Upper lobe of left lung (tissue), 6 donors: Measurements from ENCODE around the gene ASB5. TPM values are rescaled to one million over a fixed set of nuclear protein-coding genes. Genes with fewer than 3 reads are reported as not detected.
A peak's percentile ranks its signal among the peaks of the same experiment; 100 is the strongest.

Source experiments
- ATAC-seq, 2 donors: fragments of 200-7000 bp; cut with Tn5 transposase; one replicate each; pipeline ENCODE4 v1.9.1; 2022; ENCODE audit warnings: mild to moderate bottlenecking in 2 of 2, moderate library complexity in 2 of 2; ENCODE audit not compliant: low FRiP score in 2 of 2
- DNase-seq, 2 donors: peaks; one replicate each; pipeline ENCODE4 v3.0.0-alpha.2; 2019 to 2020
- H3K27ac ChIP-seq, 4 donors: fragments of 200-600 bp; sonication (generic); one replicate each; pipeline ENCODE4 v1.5.1; 2016 to 2019
- H3K27me3 ChIP-seq, 4 donors: fragments of 200-600 bp; sonication (generic); one replicate each; pipeline ENCODE4 v1.5.1; 2017 to 2019
- H3K36me3 ChIP-seq, 4 donors: fragments of 200-600 bp; sonication (generic); one replicate each; pipeline ENCODE4 v1.5.1; 2016 to 2019
- H3K4me1 ChIP-seq, 4 donors: fragments of 200-600 bp; sonication (generic); one replicate each; pipeline ENCODE4 v1.5.1; 2018 to 2019
- H3K4me3 ChIP-seq, 4 donors: fragments of 200-600 bp; sonication (generic); one replicate each; pipeline ENCODE4 v1.5.1; 2017 to 2019; ENCODE audit warnings: mild to moderate bottlenecking in 2 of 4, moderate library complexity in 1 of 4
- H3K9me3 ChIP-seq, 4 donors: fragments of 200-600 bp; sonication (generic); one replicate each; pipeline ENCODE4 v1.5.1; 2018 to 2019
- CTCF ChIP-seq, 6 experiments: fragments of 450-650 bp in 4 of 6; fragments of 200-600 bp in 2 of 6; sonication (generic) in 2 of 6; IDR thresholded peaks; one replicate each; pipeline ENCODE4 v1.5.1; 2016 to 2019; ENCODE audit warnings: antibody characterized with exemption in 6 of 6
- EP300 ChIP-seq, 4 donors: sonication (generic); formaldehyde crosslinking; IDR thresholded peaks; one replicate each; pipeline ENCODE4 v1.5.1; 2017; ENCODE audit warnings: antibody characterized with exemption in 4 of 4, control low read depth in 2 of 4
- POLR2A ChIP-seq, 4 donors: fragments of 450-650 bp; IDR thresholded peaks; one replicate each; pipeline ENCODE4 v1.5.1; 2016 to 2017; ENCODE audit warnings: antibody characterized with exemption in 4 of 4, mild to moderate bottlenecking in 2 of 4
- POLR2AphosphoS5 ChIP-seq, 2 donors: sonication (generic); formaldehyde crosslinking; IDR thresholded peaks; one replicate each; pipeline ENCODE4 v1.5.1; 2017; ENCODE audit warnings: antibody characterized with exemption in 2 of 2
- WGBS, 2 donors: methylation state at CpG; one replicate each; pipeline ENCODE4 v1.1.5; 2017 to 2018; 5-methylcytosine and 5-hydroxymethylcytosine counted together
- total RNA-seq, 6 donors: library from RNA; depleted of rRNA in 4 of 6; stranded (reverse); fragments of >200 nt in 4 of 6; gene quantifications; one replicate each; pipeline versions ENCODE4 v1.1.0 to v1.2.1, GENCODE V29; 2016 to 2021
- donor health status: DM: no; HTN: no; CAD: no; lungs with moderate emphysema.
- donor health status: DM: no; HTN: yes; CAD: no; lungs with severe emphysema.

ASB5 gene
- total RNA-seq, 6 donors from 2014 or later, result not detected

GRCh38 chr4:176210101-176210500 lies 58.9 kb downstream of the ASB5 start:
- no peak for TF ChIP-seq POLR2AphosphoS5 (IDR thresholded peaks at IDR 0.05)
- no peak for TF ChIP-seq POLR2A (IDR thresholded peaks at IDR 0.05)
- no peak for TF ChIP-seq CTCF (IDR thresholded peaks at IDR 0.05)
- TF ChIP-seq EP300 (IDR thresholded peaks at IDR 0.05), result no peak
- ATAC-seq (no peak), DNase-seq (no peak)
- H3K4me1 ChIP-seq, result no peaks in the 10 kb centered on the region
- H3K27me3 ChIP-seq, result no peaks in the 10 kb centered on the region
- H3K36me3 ChIP-seq, result no peaks in the 10 kb centered on the region
- no peak overlapping the region for H3K27ac ChIP-seq
- no peak overlapping the region for H3K4me3 ChIP-seq
- WGBS, 2 donors, result 86 to 88% methylated on average over 3 of the region's 3 CpGs
- H3K9me3 ChIP-seq, result no peaks in the 10 kb centered on the region

- Histone ChIP-seq H3K4me3 (no peak overlapping the region), H3K9me3 (no peaks in the 10 kb centered on the region), H3K4me1 (no peaks in the 10 kb centered on the region), H3K36me3 (no peaks in the 10 kb centered on the region), H3K27me3 (no peaks in the 10 kb centered on the region), H3K27ac (no peak overlapping the region)
- ATAC-seq, result no peak
- no peak for TF ChIP-seq POLR2AphosphoS5 (IDR thresholded peaks at IDR 0.05)
- TF ChIP-seq CTCF (IDR thresholded peaks at IDR 0.05), result no peak
- WGBS, 2 donors, result 86 to 93% methylated on average over 4 of the region's 4 CpGs
- DNase-seq, result no peak
Measured at GRCh38 chr4:176209535-176209934, 59.5 kb downstream of the ASB5 start.

- Histone ChIP-seq H3K4me1 (no peaks in the 10 kb centered on the region), H3K27me3 (no peaks in the 10 kb centered on the region), H3K4me3 (no peak overlapping the region), H3K36me3 (no peaks in the 10 kb centered on the region), H3K27ac (no peak overlapping the region), H3K9me3 (no peaks in the 10 kb centered on the region)
- TF ChIP-seq CTCF (IDR thresholded peaks at IDR 0.05) (no peak), EP300 (IDR thresholded peaks at IDR 0.05) (no peak), POLR2AphosphoS5 (IDR thresholded peaks at IDR 0.05) (no peak), POLR2A (IDR thresholded peaks at IDR 0.05) (no peak)
- WGBS, 2 donors, result 89 to 92% methylated on average over 5 of the region's 5 CpGs
- ATAC-seq (no peak), DNase-seq (no peak)
Measured at GRCh38 chr4:176207839-176208238, 61.2 kb downstream of the ASB5 start.

GRCh38 chr4:176205299-176205698 lies 63.7 kb downstream of the ASB5 start:
- no peaks in the 10 kb centered on the region for H3K36me3 ChIP-seq
- no peak for ATAC-seq
- no peaks in the 10 kb centered on the region for H3K4me1 ChIP-seq
- no peak for DNase-seq
- H3K27ac ChIP-seq, result no peak overlapping the region
- H3K27me3 ChIP-seq, result no peaks in the 10 kb centered on the region
- TF ChIP-seq CTCF (IDR thresholded peaks at IDR 0.05) (no peak), POLR2A (IDR thresholded peaks at IDR 0.05) (no peak), POLR2AphosphoS5 (IDR thresholded peaks at IDR 0.05) (no peak), EP300 (IDR thresholded peaks at IDR 0.05) (no peak)
- H3K4me3 ChIP-seq, result no peak overlapping the region
- 40 to 59% methylated on average over 4 of the region's 4 CpGs for WGBS, 2 donors
- H3K9me3 ChIP-seq, result no peaks in the 10 kb centered on the region

GRCh38 chr4:176198316-176198903 lies 70.6 kb downstream of the ASB5 start:
- peak in 1 of 2 donors; percentile 53 for ATAC-seq
- no peak overlapping the region for H3K4me3 ChIP-seq
- H3K4me1 ChIP-seq, result peaks cover 0 to 7% (median 1%) of the 10 kb centered on the region in 4 donors
- WGBS, 2 donors, result 61 to 72% methylated on average over 8 of the region's 8 CpGs
- TF ChIP-seq CTCF (IDR thresholded peaks at IDR 0.05), result no peak
- no peak for TF ChIP-seq EP300 (IDR thresholded peaks at IDR 0.05)
- TF ChIP-seq POLR2AphosphoS5 (IDR thresholded peaks at IDR 0.05), result no peak
- TF ChIP-seq POLR2A (IDR thresholded peaks at IDR 0.05), result no peak
- DNase-seq, result peak in 1 of 2 donors; percentile 66
- H3K27ac ChIP-seq, result peak overlapping the region in 2 of 4 donors; percentile 36 to 38
- no peaks in the 10 kb centered on the region for H3K27me3 ChIP-seq
- H3K9me3 ChIP-seq, result no peaks in the 10 kb centered on the region
- H3K36me3 ChIP-seq, result no peaks in the 10 kb centered on the region
